GM23248 (cell line): ENCODE results near the gene ME2.

Experiments used
- EZH2 ChIP-seq: fragments of 200-600 bp; sonication (generic); IDR thresholded peaks from 2 replicates; pipeline ENCODE4 v1.6.1; 2018; ENCODE audit warnings: antibody characterized with exemption, mild to moderate bottlenecking; ENCODE audit not compliant: insufficient read depth, poor library complexity, severe bottlenecking
- EZH2phosphoT487 ChIP-seq: fragments of 200-600 bp; sonication (generic); IDR thresholded peaks from 2 replicates; pipeline ENCODE4 v1.6.1; 2018; ENCODE audit warnings: antibody characterized with exemption, moderate library complexity, mild to moderate bottlenecking, low read depth; ENCODE audit not compliant: insufficient read depth

GRCh38 chr18:50857694-50858093 lies 21.2 kb upstream of the ME2 start:
- TF ChIP-seq EZH2 (no peak), EZH2phosphoT487 (no peak)
